Stomach (tissue), 9 donors: ENCODE results near the gene COQ10A. TPM values are rescaled to one million over a fixed set of nuclear protein-coding genes. Genes with fewer than 3 reads are reported as not detected.

Experiments used
- DNase-seq, 2 donors: peaks; one replicate each; pipeline versions ENCODE4 v3.0.0 to v3.0.0-alpha.2; 2013 to 2019
- H3K27ac ChIP-seq, 5 donors: fragments of 200-600 bp in 4 of 5; sonication (generic) in 4 of 5; one replicate each; pipeline ENCODE4 v1.5.1; 2013 to 2019; ENCODE audit warnings: mild to moderate bottlenecking in 1 of 5, moderate library complexity in 1 of 5
- H3K27me3 ChIP-seq, 3 donors: fragments of 200-600 bp; sonication (generic); one replicate each; pipeline ENCODE4 v1.5.1; 2017 to 2019; ENCODE audit warnings: mixed run types in 1 of 3
- H3K36me3 ChIP-seq, 4 donors: fragments of 200-600 bp; sonication (generic); 1 replicate in 3 of 4; 2 replicates in 1 of 4; pipeline ENCODE4 v1.5.1; 2016 to 2019
- H3K4me1 ChIP-seq, 4 donors: fragments of 200-600 bp; sonication (generic); one replicate each; pipeline ENCODE4 v1.5.1; 2016 to 2019
- H3K4me3 ChIP-seq, 4 donors: fragments of 200-600 bp; sonication (generic) in 3 of 4; one replicate each; pipeline ENCODE4 v1.5.1; 2016 to 2019; ENCODE audit warnings: mild to moderate bottlenecking in 1 of 4
- H3K9me3 ChIP-seq, 4 donors: fragments of 200-600 bp; sonication (generic); one replicate each; pipeline ENCODE4 v1.5.1; 2016 to 2019
- EP300 ChIP-seq: sonication (generic); formaldehyde crosslinking; IDR thresholded peaks from one replicate; pipeline ENCODE4 v1.6.1; 2017; ENCODE audit warnings: antibody characterized with exemption
- POLR2A ChIP-seq, 4 donors: fragments of 450-650 bp; IDR thresholded peaks; one replicate each; pipeline ENCODE4 v1.6.1; 2016; ENCODE audit warnings: antibody characterized with exemption in 4 of 4, control low read depth in 2 of 4, mild to moderate bottlenecking in 1 of 4, moderate library complexity in 1 of 4
- POLR2AphosphoS5 ChIP-seq, 3 donors: sonication (generic); formaldehyde crosslinking; IDR thresholded peaks; one replicate each; pipeline ENCODE4 v1.6.1; 2016; ENCODE audit warnings: antibody characterized with exemption in 3 of 3
- WGBS, 5 donors: extraction: QIAGEN DNeasy Blood & Tissue Kit in 3 of 5; methylation state at CpG; one replicate each; pipeline versions ENCODE4 v1.1.5 to v1.1.7; 2013 to 2018; 5-methylcytosine and 5-hydroxymethylcytosine counted together
- intact Hi-C: fragments of 100-400 bp; cut with DNase I; formaldehyde crosslinking; loops from one replicate; pipeline ENCODE4 v1.15.1; 2023; ENCODE audit warnings: low total_unique reads
- polyA plus RNA-seq, 3 donors: library from polyadenylated mRNA; stranded (reverse); fragments of 200-250 nt; gene quantifications; one replicate each; pipeline ENCODE4 v1.2.3, GENCODE V29; 2013
- total RNA-seq, 5 donors: library from RNA; depleted of rRNA; stranded (reverse); fragments of >200 nt; gene quantifications; one replicate each; pipeline versions ENCODE4 v1.1.0 to v1.2.3, GENCODE V29; 2014 to 2016
- TF ChIP-seq, protein P1 (sequence below), 7 experiments: fragments of 450-650 bp in 4 of 7; fragments of 200-600 bp in 3 of 7; sonication (generic) in 3 of 7; IDR thresholded peaks; one replicate each; pipeline ENCODE4 v1.5.1; 2016 to 2019; ENCODE audit warnings: antibody characterized with exemption in 7 of 7, control low read depth in 2 of 7, mild to moderate bottlenecking in 1 of 7
- donor health status: healthy with polysubstance abuse.
- donor health status: Bipolar disorder and iron deficiency.
- donor health status: healthy.

The COQ10A gene
- total and polyA plus RNA-seq, 8 donors = 4.4 to 86.4 (median 9.0) TPM

DNA sequence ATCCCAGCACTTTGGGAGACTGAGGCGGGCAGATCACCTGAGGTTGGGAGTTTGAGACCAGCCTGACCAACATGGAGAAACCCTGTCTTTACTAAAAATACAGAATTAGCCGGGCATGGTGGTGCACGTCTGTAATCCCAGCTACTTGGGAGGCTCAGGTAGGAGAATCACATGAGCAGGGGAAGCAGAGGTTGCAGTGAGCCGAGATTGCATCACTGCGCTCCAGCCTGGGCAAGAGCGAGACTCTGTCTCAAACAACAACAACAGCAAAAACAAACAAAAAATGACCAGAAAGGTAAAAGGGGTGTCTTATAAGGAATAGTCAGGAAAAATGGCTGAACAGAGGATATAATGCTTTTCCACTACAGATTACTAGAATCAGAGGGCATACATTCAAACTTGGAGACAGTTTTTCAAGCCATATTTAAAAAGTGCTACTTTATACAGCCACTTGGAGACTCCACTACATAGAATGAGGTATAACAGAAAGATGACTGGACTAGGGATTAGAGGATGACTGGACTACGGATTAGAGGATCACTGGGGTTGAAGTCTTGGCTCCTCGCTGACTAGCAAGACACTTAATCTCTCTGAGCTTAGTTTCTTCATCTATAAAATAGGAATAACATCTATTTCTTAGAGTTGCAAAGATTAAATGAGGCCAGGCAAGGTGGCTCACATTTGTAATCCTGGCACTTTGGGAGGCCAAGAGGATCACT, 38.3 kb downstream of the COQ10A start:
- 89 to 93% (median 93%) methylated on average over 8 of the region's 8 CpGs for WGBS, 5 donors
- TF ChIP-seq POLR2AphosphoS5 (IDR thresholded peaks at IDR 0.05) (no peak), POLR2A (IDR thresholded peaks at IDR 0.05) (no peak), EP300 (no peak)
- TF ChIP-seq, protein P1, sequence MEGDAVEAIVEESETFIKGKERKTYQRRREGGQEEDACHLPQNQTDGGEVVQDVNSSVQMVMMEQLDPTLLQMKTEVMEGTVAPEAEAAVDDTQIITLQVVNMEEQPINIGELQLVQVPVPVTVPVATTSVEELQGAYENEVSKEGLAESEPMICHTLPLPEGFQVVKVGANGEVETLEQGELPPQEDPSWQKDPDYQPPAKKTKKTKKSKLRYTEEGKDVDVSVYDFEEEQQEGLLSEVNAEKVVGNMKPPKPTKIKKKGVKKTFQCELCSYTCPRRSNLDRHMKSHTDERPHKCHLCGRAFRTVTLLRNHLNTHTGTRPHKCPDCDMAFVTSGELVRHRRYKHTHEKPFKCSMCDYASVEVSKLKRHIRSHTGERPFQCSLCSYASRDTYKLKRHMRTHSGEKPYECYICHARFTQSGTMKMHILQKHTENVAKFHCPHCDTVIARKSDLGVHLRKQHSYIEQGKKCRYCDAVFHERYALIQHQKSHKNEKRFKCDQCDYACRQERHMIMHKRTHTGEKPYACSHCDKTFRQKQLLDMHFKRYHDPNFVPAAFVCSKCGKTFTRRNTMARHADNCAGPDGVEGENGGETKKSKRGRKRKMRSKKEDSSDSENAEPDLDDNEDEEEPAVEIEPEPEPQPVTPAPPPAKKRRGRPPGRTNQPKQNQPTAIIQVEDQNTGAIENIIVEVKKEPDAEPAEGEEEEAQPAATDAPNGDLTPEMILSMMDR (IDR thresholded peaks at IDR 0.05) = no peak
- peaks cover 12 to 26% (median 21%) of the 10 kb centered on the region in 4 donors for H3K4me1 ChIP-seq
- no peak overlapping the region for H3K4me3 ChIP-seq
- H3K27me3 ChIP-seq = no peaks in the 10 kb centered on the region
- DNase-seq = no peak
- peaks cover 10 to 63% (median 59%) of the 10 kb centered on the region in 4 donors for H3K36me3 ChIP-seq
- intact Hi-C loops = no loop called here
- no peak overlapping the region for H3K27ac ChIP-seq
- H3K9me3 ChIP-seq = no peaks in the 10 kb centered on the region

DNA sequence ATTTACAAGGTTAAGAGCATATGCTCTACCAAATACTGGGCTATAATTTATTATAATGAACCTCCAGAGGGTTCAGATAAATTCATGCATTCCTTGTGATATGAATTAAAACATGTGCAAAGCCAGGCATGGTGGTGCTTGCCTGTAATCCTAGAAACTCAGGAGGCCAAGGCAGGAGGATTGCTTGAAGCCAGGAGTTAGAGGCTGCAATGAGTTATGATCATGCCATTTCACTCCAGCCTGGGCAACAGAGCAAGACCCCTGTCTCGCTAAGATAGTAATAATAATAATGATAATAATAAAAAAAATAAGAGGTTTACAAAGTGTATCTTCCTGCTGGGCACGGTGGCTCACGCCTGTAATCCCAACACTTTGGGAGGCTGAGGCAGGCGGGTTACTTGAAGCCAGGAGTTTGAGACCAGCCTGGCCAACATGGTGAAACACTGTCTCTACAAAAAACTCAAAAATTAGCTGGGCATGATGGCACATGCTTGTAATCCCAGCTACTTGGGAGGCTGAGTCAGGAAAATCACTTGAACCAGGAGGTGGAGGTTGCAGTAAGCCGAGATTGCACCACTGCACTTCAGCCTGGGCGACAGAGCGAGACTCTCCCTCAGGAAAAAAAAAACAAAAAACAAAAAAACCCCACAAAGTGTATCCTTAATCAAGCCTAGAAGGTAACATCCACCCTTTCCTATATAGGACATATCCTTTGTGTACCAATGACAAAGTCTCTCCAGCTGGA, 40.7 kb downstream of the COQ10A start:
- Histone ChIP-seq H3K27me3 (no peaks in the 10 kb centered on the region), H3K27ac (no peak overlapping the region), H3K9me3 (no peaks in the 10 kb centered on the region), H3K36me3 (peaks cover 23 to 86% (median 82%) of the 10 kb centered on the region in 4 donors), H3K4me3 (no peak overlapping the region), H3K4me1 (peaks cover 0 to 7% (median 3%) of the 10 kb centered on the region in 4 donors)
- intact Hi-C loops = no loop called here
- WGBS, 5 donors = 95 to 96% (median 96%) methylated on average over 7 of the region's 7 CpGs
- DNase-seq = no peak
- TF ChIP-seq POLR2AphosphoS5 (IDR thresholded peaks at IDR 0.05) (no peak), POLR2A (IDR thresholded peaks at IDR 0.05) (no peak), EP300 (no peak)
- TF ChIP-seq, protein P1 (IDR thresholded peaks at IDR 0.05) = no peak

DNA sequence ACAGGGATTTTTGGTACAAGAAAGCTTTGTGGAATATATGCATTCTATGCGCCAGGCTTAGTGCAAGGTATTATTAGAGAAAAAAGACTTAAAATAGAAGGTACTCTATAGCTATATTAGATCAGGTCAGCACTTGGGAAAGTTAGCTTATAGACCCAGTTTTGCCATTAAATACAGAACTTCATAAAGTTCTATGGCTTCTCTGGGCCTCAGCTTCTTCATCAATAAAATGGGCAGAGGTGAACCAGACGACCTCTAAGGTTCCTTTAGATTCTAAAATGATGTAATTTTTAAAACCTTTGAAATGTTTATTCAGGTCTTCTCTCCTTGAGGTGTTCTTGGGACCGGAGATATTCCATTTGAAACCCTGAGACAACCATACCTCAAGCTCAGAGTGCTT, 42.0 kb downstream of the COQ10A start:
- intact Hi-C loops = no loop called here
- no peaks in the 10 kb centered on the region for H3K27me3 ChIP-seq
- no peaks in the 10 kb centered on the region for H3K4me1 ChIP-seq
- WGBS, 5 donors = 87 to 91% (median 89%) methylated on average over 3 of the region's 3 CpGs
- H3K27ac ChIP-seq = no peak overlapping the region
- no peak for DNase-seq
- H3K36me3 ChIP-seq = peaks cover 23 to 98% (median 93%) of the 10 kb centered on the region in 4 donors
- H3K9me3 ChIP-seq = no peaks in the 10 kb centered on the region
- TF ChIP-seq POLR2AphosphoS5 (IDR thresholded peaks at IDR 0.05) = no peak
- TF ChIP-seq, protein P1 (IDR thresholded peaks at IDR 0.05) = no peak
- no peak for TF ChIP-seq POLR2A (IDR thresholded peaks at IDR 0.05)
- no peak for TF ChIP-seq EP300
- H3K4me3 ChIP-seq = no peak overlapping the region

DNA sequence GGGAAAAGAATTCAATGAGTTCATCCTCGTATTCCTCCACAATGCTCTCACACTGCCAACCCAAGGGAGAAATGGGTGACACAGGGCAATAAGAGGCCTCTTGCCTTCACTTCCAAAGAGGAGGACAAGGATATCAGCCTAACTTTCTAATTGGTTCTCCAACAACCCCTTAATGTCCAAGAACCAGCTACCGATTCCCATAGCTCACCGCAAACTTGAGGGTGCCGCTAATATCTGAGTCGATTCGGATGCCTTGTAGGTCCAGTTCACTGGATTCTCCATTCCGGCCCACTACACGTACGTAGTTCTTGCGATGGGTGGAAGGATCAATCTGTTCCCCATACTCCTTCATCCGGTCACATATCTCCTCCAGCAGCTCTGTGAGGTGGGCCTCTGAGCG, 44.3 kb downstream of the COQ10A start:
- Histone ChIP-seq H3K4me3 (no peak overlapping the region), H3K36me3 (peaks cover 26 to 80% (median 78%) of the 10 kb centered on the region in 4 donors), H3K27me3 (no peaks in the 10 kb centered on the region), H3K9me3 (no peaks in the 10 kb centered on the region), H3K4me1 (peaks cover 9 to 16% (median 10%) of the 10 kb centered on the region in 4 donors), H3K27ac (no peak overlapping the region)
- no peak for DNase-seq
- TF ChIP-seq, protein P1 (IDR thresholded peaks at IDR 0.05) = no peak
- TF ChIP-seq POLR2AphosphoS5 (IDR thresholded peaks at IDR 0.05) (no peak), POLR2A (IDR thresholded peaks at IDR 0.05) (no peak), EP300 (no peak)
- intact Hi-C loops = no loop called here
- 90 to 97% (median 95%) methylated on average over 12 of the region's 12 CpGs for WGBS, 5 donors
